IgD-negative memory B cell (primary cell): ENCODE data around the gene TNFRSF4. TPM values are rescaled to one million over a fixed set of nuclear protein-coding genes. Genes with fewer than 3 reads are reported as not detected.
A peak's percentile ranks its signal among the peaks of the same experiment; 100 is the strongest.

Experiments
- H3K27ac Mint-ChIP-seq, 3 donors: one replicate each; pipeline ENCODE4 v1.8.0; 2020 to 2022; ENCODE audit warnings: mild to moderate bottlenecking in 3 of 3, mixed read lengths in 3 of 3, moderate library complexity in 1 of 3
- H3K27me3 Mint-ChIP-seq: one replicate; pipeline ENCODE4 v1.8.0; 2021; ENCODE audit warnings: mixed read lengths
- H3K36me3 Mint-ChIP-seq: one replicate; pipeline ENCODE4 v1.8.0; 2020; ENCODE audit warnings: mild to moderate bottlenecking, mixed read lengths
- H3K4me1 Mint-ChIP-seq, 3 donors: one replicate each; pipeline ENCODE4 v1.8.0; 2020 to 2022; ENCODE audit warnings: mixed read lengths in 3 of 3, mild to moderate bottlenecking in 1 of 3
- H3K4me3 Mint-ChIP-seq, 4 donors: one replicate each; pipeline ENCODE4 v1.8.0; 2020 to 2022; ENCODE audit warnings: mild to moderate bottlenecking in 4 of 4, mixed read lengths in 4 of 4, moderate library complexity in 3 of 4
- H3K9me3 Mint-ChIP-seq, 3 donors: one replicate each; pipeline ENCODE4 v1.8.0; 2020 to 2021; ENCODE audit warnings: mixed read lengths in 3 of 3, mild to moderate bottlenecking in 1 of 3
- polyA plus RNA-seq: library from polyadenylated mRNA; unstranded; fragments of 300-500 nt; fragmentation: Illumina TruSeq; gene quantifications from one replicate; pipeline ENCODE4 v1.2.3, GENCODE V29; 2021

TNFRSF4 gene
- polyA plus RNA-seq, 1 donor from 2014 or later: not detected

- Mint-ChIP-seq H3K27me3 (peaks cover 2% of the 10 kb centered on the region), H3K9me3 (no peaks in the 10 kb centered on the region), H3K36me3 (no peaks in the 10 kb centered on the region), H3K4me1 (peaks cover 0 to 7% (median 5%) of the 10 kb centered on the region in 3 donors), H3K4me3 (peak overlapping the region in 1 of 4 donors; percentile 61), H3K27ac (peak overlapping the region in 1 of 3 donors; percentile 64)
Measured at GRCh38 chr1:1163538-1164070, 50.3 kb downstream of the TNFRSF4 start.

- H3K27me3 Mint-ChIP-seq: peaks cover 2% of the 10 kb centered on the region
- H3K4me1 Mint-ChIP-seq: peaks cover 0 to 7% (median 5%) of the 10 kb centered on the region in 3 donors
- H3K4me3 Mint-ChIP-seq: no peak overlapping the region
- no peaks in the 10 kb centered on the region for H3K9me3 Mint-ChIP-seq
- no peaks in the 10 kb centered on the region for H3K36me3 Mint-ChIP-seq
- H3K27ac Mint-ChIP-seq: peak overlapping the region in 1 of 3 donors; percentile 64
Measured at GRCh38 chr1:1162597-1163537, 51.1 kb downstream of the TNFRSF4 start.

- Mint-ChIP-seq H3K4me1 (peaks cover 0 to 7% (median 5%) of the 10 kb centered on the region in 3 donors), H3K27ac (no peak overlapping the region), H3K27me3 (peaks cover 2% of the 10 kb centered on the region)
Measured at GRCh38 chr1:1161683-1162079, 52.3 kb downstream of the TNFRSF4 start.

More at GRCh38 chr1:1161683-1162079, 52.3 kb downstream of the TNFRSF4 start:
- no peak overlapping the region for H3K4me3 Mint-ChIP-seq
- H3K36me3 Mint-ChIP-seq: no peaks in the 10 kb centered on the region
- no peaks in the 10 kb centered on the region for H3K9me3 Mint-ChIP-seq

Other genes starting within 250 kb of the TNFRSF4 start
- 0.14 TPM for gene PLEKHN1, start 247.7 kb downstream of the TNFRSF4 start, polyA plus RNA-seq
- gene PERM1, start 232.1 kb downstream of the TNFRSF4 start, polyA plus RNA-seq: not detected
- not detected for gene HES4, start 214.1 kb downstream of the TNFRSF4 start, polyA plus RNA-seq
- gene ISG15, start 200.7 kb downstream of the TNFRSF4 start, polyA plus RNA-seq: 191 TPM
- 0.05 TPM for gene AGRN, start 194.0 kb downstream of the TNFRSF4 start, polyA plus RNA-seq
- gene RNF223, start 139.8 kb downstream of the TNFRSF4 start, polyA plus RNA-seq: not detected
- gene C1orf159, start 98.1 kb downstream of the TNFRSF4 start, polyA plus RNA-seq: 7.9 TPM
- not detected for gene TTLL10, start 40.3 kb downstream of the TNFRSF4 start, polyA plus RNA-seq
- gene TNFRSF18, start 7.6 kb downstream of the TNFRSF4 start, polyA plus RNA-seq: 3.5 TPM
- 121 TPM for gene SDF4, start 17.8 kb upstream of the TNFRSF4 start, polyA plus RNA-seq
- gene B3GALT6, start 18.1 kb upstream of the TNFRSF4 start, polyA plus RNA-seq: 5.6 TPM
- gene C1QTNF12, start 32.6 kb upstream of the TNFRSF4 start, polyA plus RNA-seq: 0.88 TPM
- 74.3 TPM for gene UBE2J2, start 59.7 kb upstream of the TNFRSF4 start, polyA plus RNA-seq
- not detected for gene SCNN1D, start 66.3 kb upstream of the TNFRSF4 start, polyA plus RNA-seq
- gene ACAP3, start 93.8 kb upstream of the TNFRSF4 start, polyA plus RNA-seq: 10.5 TPM
- 21.0 TPM for gene PUSL1, start 94.4 kb upstream of the TNFRSF4 start, polyA plus RNA-seq
- 65.8 TPM for gene INTS11, start 110.5 kb upstream of the TNFRSF4 start, polyA plus RNA-seq
- 31.7 TPM for gene CPTP, start 110.6 kb upstream of the TNFRSF4 start, polyA plus RNA-seq
- gene TAS1R3, start 117.1 kb upstream of the TNFRSF4 start, polyA plus RNA-seq: 5.5 TPM
- 1.0 TPM for gene DVL1, start 135.3 kb upstream of the TNFRSF4 start, polyA plus RNA-seq
- gene MXRA8, start 144.4 kb upstream of the TNFRSF4 start, polyA plus RNA-seq: not detected
- 177 TPM for gene AURKAIP1, start 161.1 kb upstream of the TNFRSF4 start, polyA plus RNA-seq
- 39.8 TPM for gene CCNL2, start 185.2 kb upstream of the TNFRSF4 start, polyA plus RNA-seq
- 144 TPM for gene MRPL20, start 193.1 kb upstream of the TNFRSF4 start, polyA plus RNA-seq
- not detected for gene ANKRD65, start 207.1 kb upstream of the TNFRSF4 start, polyA plus RNA-seq
- not detected for gene VWA1, start 221.5 kb upstream of the TNFRSF4 start, polyA plus RNA-seq
- gene ATAD3C, start 235.5 kb upstream of the TNFRSF4 start, polyA plus RNA-seq: 6.2 TPM